ACC112 (cell line): ENCODE results near the gene SCNN1G.

Experiments used
- H2AFZ ChIP-seq: fragments of 200-600 bp; sonication (generic); one replicate; pipeline ENCODE4 v1.6.0; 2017; ENCODE audit warnings: antibody characterized with exemption, low read length; ENCODE audit not compliant: unreplicated experiment
- H3K27ac ChIP-seq: fragments of 200-600 bp; sonication (generic); 2 replicates; pipeline ENCODE4 v1.5.1; 2014; ENCODE audit warnings: low read depth, mild to moderate bottlenecking, antibody characterized with exemption, low read length, moderate library complexity
- H3K27me3 ChIP-seq: fragments of 200-600 bp; sonication (generic); 2 replicates; pipeline ENCODE4 v1.6.1; 2014; ENCODE audit warnings: mild to moderate bottlenecking, antibody characterized with exemption, low read length, moderate library complexity, mixed read lengths; ENCODE audit not compliant: insufficient read depth
- H3K36me3 ChIP-seq: fragments of 200-600 bp; sonication (generic); 2 replicates; pipeline ENCODE4 v1.6.1; 2016; ENCODE audit warnings: mild to moderate bottlenecking, antibody characterized with exemption, low read length, moderate library complexity, mixed read lengths; ENCODE audit not compliant: insufficient read depth
- H3K4me1 ChIP-seq: fragments of 200-600 bp; sonication (generic); one replicate; pipeline ENCODE4 v1.6.1; 2016; ENCODE audit warnings: low read length, mixed read lengths; ENCODE audit not compliant: insufficient read depth, unreplicated experiment, control insufficient read depth
- H3K4me3 ChIP-seq: fragments of 200-600 bp; sonication (generic); 2 replicates; pipeline ENCODE4 v1.5.1; 2014; ENCODE audit warnings: mild to moderate bottlenecking, low read depth, low read length
- H3K79me2 ChIP-seq: fragments of 200-600 bp; sonication (generic); one replicate; pipeline ENCODE4 v1.6.0; 2016; ENCODE audit warnings: low read length; ENCODE audit not compliant: control insufficient read depth, unreplicated experiment, insufficient read depth

SCNN1G gene

GRCh38 chr16:23174622-23175021 lies 7.9 kb upstream of the SCNN1G start:
- no peaks in the 10 kb centered on the region for H3K36me3 ChIP-seq
- peaks cover 82% of the 10 kb centered on the region for H3K27me3 ChIP-seq
- no peaks in the 10 kb centered on the region for H3K79me2 ChIP-seq
- no peak overlapping the region for H2AFZ ChIP-seq
- no peak overlapping the region for H3K4me3 ChIP-seq
- H3K4me1 ChIP-seq = no peaks in the 10 kb centered on the region
- no peak overlapping the region for H3K27ac ChIP-seq

DNA sequence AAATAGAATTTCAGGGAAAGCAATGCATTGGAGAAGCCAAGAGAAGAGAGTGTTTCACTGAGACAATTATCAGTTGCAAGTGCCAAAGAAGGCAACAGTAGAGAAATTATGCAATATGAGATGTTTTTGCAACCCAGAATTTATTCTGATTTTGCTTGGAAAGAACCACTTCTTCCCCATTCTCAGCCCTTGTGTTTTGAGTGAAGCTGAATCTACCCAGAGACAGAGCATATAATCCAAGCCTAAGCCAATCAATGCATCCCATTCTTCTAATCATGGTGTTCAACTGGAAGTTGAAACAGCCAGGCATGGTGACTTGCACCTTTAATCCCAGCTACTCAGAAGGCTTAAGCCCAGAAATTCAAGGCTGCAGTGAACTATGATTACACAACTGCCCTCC lies 6.9 kb upstream of the SCNN1G start:
- Histone ChIP-seq H3K4me1 (no peaks in the 10 kb centered on the region), H3K79me2 (no peaks in the 10 kb centered on the region), H3K27me3 (peaks cover 83% of the 10 kb centered on the region), H3K36me3 (no peaks in the 10 kb centered on the region), H2AFZ (no peak overlapping the region), H3K27ac (no peak overlapping the region), H3K4me3 (no peak overlapping the region)

- H3K27ac ChIP-seq = no peak overlapping the region
- no peaks in the 10 kb centered on the region for H3K4me1 ChIP-seq
- H3K36me3 ChIP-seq = no peaks in the 10 kb centered on the region
Measured at GRCh38 chr16:23181506-23181905, 1.0 kb upstream of the SCNN1G start.

GRCh38 chr16:23182206-23182678 lies 303 bp upstream of the SCNN1G start:
- 0 out of 2 replicates have a peak overlapping the region, but pooled peaks have one; percentile 19 for H3K4me3 ChIP-seq

More at GRCh38 chr16:23181506-23181905, 1.0 kb upstream of the SCNN1G start:
- H3K4me3 ChIP-seq = no peak overlapping the region
- H2AFZ ChIP-seq = no peak overlapping the region
- no peaks in the 10 kb centered on the region for H3K79me2 ChIP-seq
- H3K27me3 ChIP-seq = peaks cover 92% of the 10 kb centered on the region

GRCh38 chr16:23183543-23183862 lies 958 bp downstream of the SCNN1G start:
- no peak overlapping the region for H2AFZ ChIP-seq
- H3K27ac ChIP-seq = no peak overlapping the region
- H3K27me3 ChIP-seq = peaks cover 89% of the 10 kb centered on the region
- H3K36me3 ChIP-seq = no peaks in the 10 kb centered on the region
- H3K79me2 ChIP-seq = no peaks in the 10 kb centered on the region
- no peaks in the 10 kb centered on the region for H3K4me1 ChIP-seq
- no peak overlapping the region for H3K4me3 ChIP-seq

More at GRCh38 chr16:23182206-23182678, 303 bp upstream of the SCNN1G start:
- Histone ChIP-seq H3K4me1 (no peaks in the 10 kb centered on the region), H3K27ac (no peak overlapping the region), H3K79me2 (no peaks in the 10 kb centered on the region), H3K27me3 (peaks cover 91% of the 10 kb centered on the region), H2AFZ (no peak overlapping the region), H3K36me3 (no peaks in the 10 kb centered on the region)

DNA sequence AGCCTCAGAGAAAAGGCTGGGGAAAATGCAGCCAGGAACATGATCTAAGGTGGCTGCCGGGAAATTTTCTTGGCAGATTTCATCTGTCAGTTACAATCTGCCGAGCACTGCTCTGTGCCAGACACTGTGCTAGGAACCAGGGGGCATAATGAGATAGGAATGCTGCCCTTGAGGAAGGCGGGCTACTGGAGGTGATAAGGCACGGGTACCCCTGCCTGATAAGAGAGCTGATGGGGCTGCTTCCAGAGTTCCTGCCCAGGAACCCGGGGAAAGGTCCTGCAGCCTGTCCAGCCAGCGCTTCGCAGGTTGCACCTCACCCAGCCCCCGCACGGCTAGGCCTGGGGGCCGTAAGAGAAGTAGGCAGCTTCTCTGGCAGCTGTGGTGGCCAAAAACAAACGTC lies 3.1 kb downstream of the SCNN1G start:
- no peak overlapping the region for H3K4me3 ChIP-seq
- no peak overlapping the region for H2AFZ ChIP-seq
- peaks cover 78% of the 10 kb centered on the region for H3K27me3 ChIP-seq
- H3K36me3 ChIP-seq = no peaks in the 10 kb centered on the region
- H3K79me2 ChIP-seq = no peaks in the 10 kb centered on the region
- H3K4me1 ChIP-seq = no peaks in the 10 kb centered on the region
- H3K27ac ChIP-seq = no peak overlapping the region

DNA sequence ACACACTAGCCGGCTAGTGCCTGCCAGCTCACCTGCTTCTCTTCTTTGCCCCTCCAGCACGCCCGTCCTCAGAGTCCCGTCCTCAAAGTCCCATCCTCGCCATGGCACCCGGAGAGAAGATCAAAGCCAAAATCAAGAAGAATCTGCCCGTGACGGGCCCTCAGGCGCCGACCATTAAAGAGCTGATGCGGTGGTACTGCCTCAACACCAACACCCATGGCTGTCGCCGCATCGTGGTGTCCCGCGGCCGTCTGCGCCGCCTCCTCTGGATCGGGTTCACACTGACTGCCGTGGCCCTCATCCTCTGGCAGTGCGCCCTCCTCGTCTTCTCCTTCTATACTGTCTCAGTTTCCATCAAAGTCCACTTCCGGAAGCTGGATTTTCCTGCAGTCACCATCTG lies 3.6 kb downstream of the SCNN1G start:
- Histone ChIP-seq H3K79me2 (no peaks in the 10 kb centered on the region), H3K27me3 (peaks cover 73% of the 10 kb centered on the region), H2AFZ (no peak overlapping the region), H3K36me3 (no peaks in the 10 kb centered on the region), H3K27ac (no peak overlapping the region), H3K4me1 (no peaks in the 10 kb centered on the region), H3K4me3 (no peak overlapping the region)

DNA sequence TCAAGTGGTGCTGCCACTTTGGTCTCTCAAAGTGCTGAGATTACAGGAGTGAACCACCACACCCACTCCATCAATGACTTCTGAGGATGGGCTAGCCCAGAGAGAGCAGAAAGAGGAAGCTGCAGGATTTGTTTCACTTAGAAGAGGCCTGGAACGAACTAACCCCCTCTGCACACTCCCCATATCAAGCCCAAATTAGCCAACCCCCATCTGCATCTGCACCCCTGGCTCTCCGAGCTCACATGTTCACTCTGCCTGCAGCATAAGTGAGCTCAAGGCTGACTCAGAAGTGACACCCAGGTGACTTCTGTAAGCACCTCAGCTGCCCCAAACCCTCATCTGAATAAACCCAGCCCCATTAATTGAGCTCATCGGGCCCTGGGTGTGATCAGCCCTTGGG lies 4.8 kb downstream of the SCNN1G start:
- no peaks in the 10 kb centered on the region for H3K4me1 ChIP-seq
- H2AFZ ChIP-seq = no peak overlapping the region
- no peaks in the 10 kb centered on the region for H3K79me2 ChIP-seq
- no peak overlapping the region for H3K27ac ChIP-seq
- no peak overlapping the region for H3K4me3 ChIP-seq
- no peaks in the 10 kb centered on the region for H3K36me3 ChIP-seq
- peaks cover 70% of the 10 kb centered on the region for H3K27me3 ChIP-seq

DNA sequence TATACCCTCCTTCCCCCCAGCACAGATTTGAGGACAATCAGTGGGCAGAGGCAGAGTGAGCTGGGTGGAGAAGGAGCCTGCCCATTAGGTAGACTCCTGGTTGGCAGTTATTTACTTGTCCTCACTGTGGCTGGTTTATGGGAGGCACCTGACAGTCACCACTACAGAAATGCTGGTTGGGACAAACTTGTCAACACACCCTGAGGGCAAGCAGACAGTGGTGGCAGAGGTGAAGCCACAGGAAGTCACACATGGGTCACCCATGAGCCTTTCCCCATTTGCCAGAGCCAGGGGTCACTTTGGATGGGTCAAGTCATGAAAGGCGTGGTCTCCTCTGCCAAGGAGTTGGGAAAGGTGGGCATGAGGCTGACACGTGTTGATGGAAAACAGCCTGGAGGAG lies 6.4 kb downstream of the SCNN1G start:
- Histone ChIP-seq H3K79me2 (no peaks in the 10 kb centered on the region), H3K36me3 (no peaks in the 10 kb centered on the region), H3K27ac (no peak overlapping the region), H2AFZ (no peak overlapping the region), H3K4me3 (no peak overlapping the region), H3K27me3 (peaks cover 64% of the 10 kb centered on the region), H3K4me1 (no peaks in the 10 kb centered on the region)

DNA sequence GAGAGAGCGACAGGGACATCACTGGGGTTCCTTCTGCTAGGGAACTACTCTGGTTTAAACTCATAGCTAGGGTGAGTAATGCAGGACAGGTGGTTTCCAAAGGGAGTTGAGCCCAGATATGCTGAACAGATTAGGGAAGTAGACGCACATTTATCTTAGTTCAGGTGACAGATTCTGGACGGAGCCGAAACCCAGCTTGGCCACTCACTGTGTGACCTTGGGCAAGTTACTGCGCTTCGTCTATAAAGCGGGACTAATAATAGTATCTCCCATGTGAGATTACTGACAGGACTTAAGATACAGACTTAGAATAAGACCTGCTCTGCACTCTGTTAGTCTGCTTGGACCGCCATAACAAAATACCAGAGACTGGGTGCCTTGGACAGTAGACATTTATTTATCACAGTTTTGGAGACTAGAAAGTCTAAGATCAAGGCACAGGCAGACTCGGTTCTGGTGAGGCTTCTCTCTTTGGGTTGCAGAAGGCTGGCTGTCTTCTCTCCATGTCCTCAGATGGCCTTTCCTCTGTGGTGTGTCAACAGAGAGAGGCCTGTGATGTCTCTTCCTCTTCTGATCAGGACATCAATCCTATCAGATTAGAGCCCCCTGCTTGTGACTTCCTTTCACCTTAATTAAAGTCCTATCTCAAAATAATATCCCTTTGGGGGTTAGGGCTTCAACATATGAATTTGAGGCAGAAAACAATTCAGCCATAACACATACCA lies 12.1 kb downstream of the SCNN1G start:
- Histone ChIP-seq H3K27ac (no peak overlapping the region), H2AFZ (no peak overlapping the region), H3K4me1 (no peaks in the 10 kb centered on the region), H3K36me3 (no peaks in the 10 kb centered on the region), H3K4me3 (no peak overlapping the region), H3K79me2 (no peaks in the 10 kb centered on the region), H3K27me3 (peaks cover 64% of the 10 kb centered on the region)

DNA sequence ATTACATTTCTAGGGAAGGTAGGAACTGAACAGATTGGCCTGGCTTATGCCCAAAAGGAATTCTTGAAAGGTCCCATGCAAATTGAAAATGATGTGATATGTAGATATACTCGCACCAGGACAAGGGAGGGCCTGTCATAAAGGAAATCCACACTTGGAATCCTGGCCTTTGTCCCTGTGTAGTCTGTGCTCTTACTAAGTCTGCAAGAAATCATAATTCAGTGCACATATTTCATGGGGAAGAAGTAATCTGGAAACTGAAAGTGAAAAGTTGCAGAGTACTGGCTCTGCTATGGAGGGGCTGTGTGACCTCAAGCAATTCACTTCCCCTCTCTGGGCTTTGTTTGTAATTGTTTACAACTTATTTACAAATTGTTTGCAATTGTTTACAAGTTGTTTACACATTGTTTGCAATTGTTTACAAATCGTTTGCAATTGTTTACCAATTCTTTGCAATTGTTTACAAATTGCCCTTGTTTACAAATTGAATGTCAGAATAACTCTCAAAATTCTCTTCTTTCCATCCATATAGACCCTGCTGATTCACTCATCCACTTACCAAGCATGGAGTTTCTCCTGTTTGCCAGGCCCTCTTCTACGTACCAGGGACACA lies 12.9 kb downstream of the SCNN1G start:
- Histone ChIP-seq H2AFZ (no peak overlapping the region), H3K4me1 (no peaks in the 10 kb centered on the region), H3K4me3 (no peak overlapping the region), H3K27ac (no peak overlapping the region), H3K27me3 (peaks cover 70% of the 10 kb centered on the region), H3K79me2 (no peaks in the 10 kb centered on the region), H3K36me3 (no peaks in the 10 kb centered on the region)
